WTC11 (cell line): Measurements from ENCODE around the gene PRLR. TPM values are rescaled to one million over a fixed set of nuclear protein-coding genes. Genes with fewer than 3 reads are reported as not detected.

Experiments
- ATAC-seq: fragments of 200-7000 bp; cut with Tn5 transposase; 2 replicates; pipeline ENCODE4 v1.10.0; 2021; ENCODE audit warnings: mild to moderate bottlenecking, moderate library complexity
- CTCF ChIA-PET: fragments of 300-600 bp; sonication (Branson Sonifier 250); formaldehyde crosslinking; loops from one replicate; lab custom pipeline; 2021; ENCODE audit warnings: antibody characterized with exemption; lab: Charles Lee
- POLR2A ChIA-PET: fragments of 350-600 bp; sonication (Branson Sonifier 250); formaldehyde crosslinking; loops from one replicate; lab custom pipeline; 2021; ENCODE audit warnings: antibody characterized with exemption; lab: Charles Lee
- DNase-seq: peaks from one replicate; pipeline ENCODE4 v3.0.0; 2021; ENCODE audit warnings: low spot score
- H3K27ac Mint-ChIP-seq: 2 replicates; pipeline ENCODE4 v1.8.0; 2021; ENCODE audit warnings: mixed read lengths
- H3K27me3 Mint-ChIP-seq: 2 replicates; pipeline ENCODE4 v1.8.0; 2021; ENCODE audit warnings: low read depth, mild to moderate bottlenecking, moderate library complexity, mixed read lengths
- H3K36me3 Mint-ChIP-seq: 2 replicates; pipeline ENCODE4 v1.8.0; 2021; ENCODE audit warnings: mixed read lengths
- H3K4me1 Mint-ChIP-seq: 2 replicates; pipeline ENCODE4 v1.8.0; 2022; ENCODE audit warnings: mixed read lengths
- H3K4me3 Mint-ChIP-seq: 2 replicates; pipeline ENCODE4 v1.8.0; 2021; ENCODE audit warnings: mild to moderate bottlenecking, moderate library complexity, mixed read lengths
- H3K9me3 Mint-ChIP-seq: 2 replicates; pipeline ENCODE4 v1.8.0; 2021; ENCODE audit warnings: mixed read lengths
- CREM ChIP-seq: sonication (generic); formaldehyde crosslinking; IDR thresholded peaks from 2 replicates; pipeline ENCODE4 v1.8.1; 2022; ENCODE audit warnings: mild to moderate bottlenecking, missing genetic modification reagents, moderate library complexity
- EMX1 ChIP-seq: fragments of 250-450 bp; sonication (Bioruptor Pico); IDR thresholded peaks from 2 replicates; pipeline ENCODE4 v1.8.0; 2021; ENCODE audit warnings: mild to moderate bottlenecking
- MYBL2 ChIP-seq: sonication (generic); formaldehyde crosslinking; IDR thresholded peaks from 2 replicates; pipeline ENCODE4 v1.8.1; 2023; ENCODE audit warnings: mild to moderate bottlenecking, moderate library complexity, missing genetic modification reagents
- NR3C1 ChIP-seq: sonication (generic); formaldehyde crosslinking; conservative IDR thresholded peaks from 2 replicates; pipeline ENCODE4 v1.8.1; 2023; ENCODE audit warnings: low read depth, mild to moderate bottlenecking, missing genetic modification reagents
- RELA ChIP-seq: sonication (generic); formaldehyde crosslinking; IDR thresholded peaks from 2 replicates; pipeline ENCODE4 v1.8.1; 2022; ENCODE audit warnings: missing genetic modification reagents, mild to moderate bottlenecking, borderline replicate concordance
- TEAD1 ChIP-seq: sonication (generic); formaldehyde crosslinking; IDR thresholded peaks from 2 replicates; pipeline ENCODE4 v1.8.0; 2022; ENCODE audit warnings: mild to moderate bottlenecking, missing genetic modification reagents
- TP53 ChIP-seq: sonication (generic); formaldehyde crosslinking; IDR thresholded peaks from 2 replicates; pipeline ENCODE4 v1.8.1; 2023; ENCODE audit warnings: mild to moderate bottlenecking, missing genetic modification reagents
- ZNF219 ChIP-seq: sonication (generic); formaldehyde crosslinking; IDR thresholded peaks from 2 replicates; pipeline ENCODE4 v1.8.0; 2023; ENCODE audit warnings: missing genetic modification reagents, mild to moderate bottlenecking, borderline replicate concordance
- ZNF232 ChIP-seq: sonication (generic); formaldehyde crosslinking; IDR thresholded peaks from 2 replicates; pipeline ENCODE4 v1.8.0; 2022; ENCODE audit warnings: mild to moderate bottlenecking, missing genetic modification reagents
- ZNF317 ChIP-seq: sonication (generic); formaldehyde crosslinking; IDR thresholded peaks from 2 replicates; pipeline ENCODE4 v1.8.1; 2023; ENCODE audit warnings: low read depth, mild to moderate bottlenecking, moderate library complexity, missing genetic modification reagents, borderline replicate concordance
- total RNA-seq: library from RNA; stranded (reverse); gene quantifications from 3 replicates; pipeline ENCODE4 v1.2.3, GENCODE V29; 2021
- TF ChIP-seq, protein P1 (sequence below): sonication (generic); formaldehyde crosslinking; IDR thresholded peaks from 2 replicates; pipeline ENCODE4 v1.8.1; 2023; ENCODE audit warnings: mild to moderate bottlenecking, missing genetic modification reagents
- TF ChIP-seq, protein P2 (sequence below): fragments of 250-450 bp; sonication (Bioruptor Pico); IDR thresholded peaks from 2 replicates; pipeline ENCODE4 v1.8.0; 2021; ENCODE audit warnings: mild to moderate bottlenecking
- TF ChIP-seq, protein P3 (sequence below): fragments of 250-450 bp; sonication (Bioruptor Pico); IDR thresholded peaks from 2 replicates; pipeline ENCODE4 v2.1.2; 2022; ENCODE audit warnings: mild to moderate bottlenecking, moderate library complexity
- TF ChIP-seq, protein P4 (sequence below): sonication (generic); formaldehyde crosslinking; IDR thresholded peaks from 2 replicates; pipeline ENCODE4 v1.8.1; 2022; ENCODE audit warnings: low read depth, missing genetic modification reagents, borderline replicate concordance
- TF ChIP-seq, protein P5 (sequence below): sonication (generic); formaldehyde crosslinking; conservative IDR thresholded peaks from 2 replicates; pipeline ENCODE4 v1.8.1; 2022; ENCODE audit warnings: mild to moderate bottlenecking, missing genetic modification reagents
- TF ChIP-seq, protein P6 (sequence below): sonication (generic); formaldehyde crosslinking; IDR thresholded peaks from 2 replicates; pipeline ENCODE4 v1.8.1; 2023; ENCODE audit warnings: mild to moderate bottlenecking, moderate library complexity, missing genetic modification reagents
- TF ChIP-seq, protein P7 (sequence below): sonication (generic); formaldehyde crosslinking; IDR thresholded peaks from 2 replicates; pipeline ENCODE4 v1.8.1; 2023; ENCODE audit warnings: mild to moderate bottlenecking, missing genetic modification reagents, borderline replicate concordance

The PRLR gene
- total RNA-seq, 1 experiment from 2014 or later = 3.2 TPM

DNA sequence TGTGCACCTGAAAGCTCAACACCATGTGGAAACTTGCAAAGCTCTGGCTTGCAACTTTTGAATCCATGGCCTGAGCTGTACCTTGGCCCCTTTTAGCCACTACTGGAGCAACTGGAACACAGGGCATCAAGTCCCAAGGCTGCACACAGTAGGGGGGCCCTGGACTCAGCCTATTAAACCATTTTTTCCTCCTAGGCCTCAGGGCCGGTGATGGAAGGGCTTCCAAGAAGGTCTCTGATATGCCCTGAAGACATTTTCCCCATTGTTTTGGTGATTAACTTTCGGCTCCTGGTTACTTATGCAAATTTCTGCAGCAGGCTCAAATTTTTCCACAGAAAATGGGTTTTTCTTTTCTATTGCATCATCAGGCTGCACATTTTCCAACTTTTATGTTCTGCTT is 22.7 kb upstream of the PRLR start:
- ChIA-PET POLR2A (no interaction called here), CTCF (no interaction called here)
- peaks cover 10% of the 10 kb centered on the region for H3K4me1 Mint-ChIP-seq
- H3K27me3 Mint-ChIP-seq = peaks cover 3% of the 10 kb centered on the region; the same call in 1 of the 2 replicates
- H3K9me3 Mint-ChIP-seq = peaks cover 70% of the 10 kb centered on the region
- H3K27ac Mint-ChIP-seq = no peak overlapping the region
- peaks cover 39% of the 10 kb centered on the region for H3K36me3 Mint-ChIP-seq
- ATAC-seq (no peak), DNase-seq (no peak)
- TF ChIP-seq, protein P1, sequence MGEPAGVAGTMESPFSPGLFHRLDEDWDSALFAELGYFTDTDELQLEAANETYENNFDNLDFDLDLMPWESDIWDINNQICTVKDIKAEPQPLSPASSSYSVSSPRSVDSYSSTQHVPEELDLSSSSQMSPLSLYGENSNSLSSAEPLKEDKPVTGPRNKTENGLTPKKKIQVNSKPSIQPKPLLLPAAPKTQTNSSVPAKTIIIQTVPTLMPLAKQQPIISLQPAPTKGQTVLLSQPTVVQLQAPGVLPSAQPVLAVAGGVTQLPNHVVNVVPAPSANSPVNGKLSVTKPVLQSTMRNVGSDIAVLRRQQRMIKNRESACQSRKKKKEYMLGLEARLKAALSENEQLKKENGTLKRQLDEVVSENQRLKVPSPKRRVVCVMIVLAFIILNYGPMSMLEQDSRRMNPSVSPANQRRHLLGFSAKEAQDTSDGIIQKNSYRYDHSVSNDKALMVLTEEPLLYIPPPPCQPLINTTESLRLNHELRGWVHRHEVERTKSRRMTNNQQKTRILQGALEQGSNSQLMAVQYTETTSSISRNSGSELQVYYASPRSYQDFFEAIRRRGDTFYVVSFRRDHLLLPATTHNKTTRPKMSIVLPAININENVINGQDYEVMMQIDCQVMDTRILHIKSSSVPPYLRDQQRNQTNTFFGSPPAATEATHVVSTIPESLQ = no peak
- TF ChIP-seq ZNF232 (CRISPR knock-in tag) = no peak
- TF ChIP-seq, protein P2, sequence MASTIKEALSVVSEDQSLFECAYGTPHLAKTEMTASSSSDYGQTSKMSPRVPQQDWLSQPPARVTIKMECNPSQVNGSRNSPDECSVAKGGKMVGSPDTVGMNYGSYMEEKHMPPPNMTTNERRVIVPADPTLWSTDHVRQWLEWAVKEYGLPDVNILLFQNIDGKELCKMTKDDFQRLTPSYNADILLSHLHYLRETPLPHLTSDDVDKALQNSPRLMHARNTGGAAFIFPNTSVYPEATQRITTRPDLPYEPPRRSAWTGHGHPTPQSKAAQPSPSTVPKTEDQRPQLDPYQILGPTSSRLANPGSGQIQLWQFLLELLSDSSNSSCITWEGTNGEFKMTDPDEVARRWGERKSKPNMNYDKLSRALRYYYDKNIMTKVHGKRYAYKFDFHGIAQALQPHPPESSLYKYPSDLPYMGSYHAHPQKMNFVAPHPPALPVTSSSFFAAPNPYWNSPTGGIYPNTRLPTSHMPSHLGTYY (CRISPR knock-in tag) = no peak
- no peak for TF ChIP-seq TEAD1 (CRISPR knock-in tag)
- TF ChIP-seq ZNF219 = no peak
- TF ChIP-seq, protein P3, sequence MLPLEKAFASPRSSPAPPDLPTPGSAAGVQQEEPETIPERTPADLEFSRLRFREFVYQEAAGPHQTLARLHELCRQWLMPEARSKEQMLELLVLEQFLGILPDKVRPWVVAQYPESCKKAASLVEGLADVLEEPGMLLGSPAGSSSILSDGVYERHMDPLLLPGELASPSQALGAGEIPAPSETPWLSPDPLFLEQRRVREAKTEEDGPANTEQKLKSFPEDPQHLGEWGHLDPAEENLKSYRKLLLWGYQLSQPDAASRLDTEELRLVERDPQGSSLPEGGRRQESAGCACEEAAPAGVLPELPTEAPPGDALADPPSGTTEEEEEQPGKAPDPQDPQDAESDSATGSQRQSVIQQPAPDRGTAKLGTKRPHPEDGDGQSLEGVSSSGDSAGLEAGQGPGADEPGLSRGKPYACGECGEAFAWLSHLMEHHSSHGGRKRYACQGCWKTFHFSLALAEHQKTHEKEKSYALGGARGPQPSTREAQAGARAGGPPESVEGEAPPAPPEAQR (CRISPR knock-in tag) = no peak
- H3K4me3 Mint-ChIP-seq = no peak overlapping the region

DNA sequence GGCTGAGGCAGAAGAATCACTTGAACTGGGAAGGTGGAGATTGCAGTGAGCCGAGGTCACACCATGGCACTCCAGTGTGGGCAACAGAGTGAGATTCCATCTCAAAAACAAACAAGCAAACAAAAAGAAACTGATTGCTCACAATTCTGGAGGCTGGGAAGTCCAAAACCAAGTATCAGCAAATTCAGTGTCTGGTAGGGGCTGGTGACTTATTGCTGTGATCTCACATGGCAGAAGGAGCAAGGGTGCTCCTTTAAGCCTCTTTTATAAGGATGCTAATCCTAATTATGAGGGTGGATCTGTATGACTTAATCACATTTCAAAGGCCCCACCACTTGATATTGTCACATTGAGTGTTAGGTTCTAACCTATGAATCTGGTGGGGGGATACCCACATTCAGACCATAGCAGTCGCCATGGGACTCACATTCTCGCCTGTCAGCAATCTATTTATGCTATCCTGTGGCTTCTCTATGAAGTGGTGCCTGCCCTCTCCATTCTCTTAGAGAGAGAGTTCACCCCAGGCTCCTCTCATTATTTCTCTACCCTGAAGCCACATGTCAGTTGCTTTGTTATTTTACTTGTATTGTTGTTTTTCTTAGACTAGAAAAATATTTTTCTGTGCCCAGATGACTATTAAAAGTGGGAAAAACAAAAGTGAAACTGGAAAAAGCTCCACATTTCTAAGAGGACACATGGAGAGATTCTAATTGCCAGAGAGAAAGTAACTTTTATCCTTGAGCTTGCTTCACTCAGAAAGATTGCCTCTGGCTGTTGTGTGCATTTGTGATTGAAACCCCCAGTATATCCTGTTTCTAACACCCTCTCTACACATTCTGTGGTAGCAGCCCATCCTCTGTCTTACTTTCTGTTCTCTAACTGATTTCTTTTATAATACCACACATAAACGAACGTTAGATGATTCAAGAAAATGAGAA is 18.8 kb upstream of the PRLR start:
- peaks cover 47% of the 10 kb centered on the region for H3K9me3 Mint-ChIP-seq
- H3K36me3 Mint-ChIP-seq = peaks cover 32% of the 10 kb centered on the region
- DNase-seq (no peak), ATAC-seq (no peak)
- no peaks in the 10 kb centered on the region for H3K27me3 Mint-ChIP-seq
- peaks cover 28% of the 10 kb centered on the region for H3K4me1 Mint-ChIP-seq
- H3K27ac Mint-ChIP-seq = no peak overlapping the region
- H3K4me3 Mint-ChIP-seq = no peak overlapping the region
- POLR2A ChIA-PET = no interaction called here
- CTCF ChIA-PET = interaction anchor here (0.7 kb wide), 1 partner anchor 9 kb away, joined by 4 read pairs; no protein-coding TSS in a partner anchor
- TF ChIP-seq, protein P4, sequence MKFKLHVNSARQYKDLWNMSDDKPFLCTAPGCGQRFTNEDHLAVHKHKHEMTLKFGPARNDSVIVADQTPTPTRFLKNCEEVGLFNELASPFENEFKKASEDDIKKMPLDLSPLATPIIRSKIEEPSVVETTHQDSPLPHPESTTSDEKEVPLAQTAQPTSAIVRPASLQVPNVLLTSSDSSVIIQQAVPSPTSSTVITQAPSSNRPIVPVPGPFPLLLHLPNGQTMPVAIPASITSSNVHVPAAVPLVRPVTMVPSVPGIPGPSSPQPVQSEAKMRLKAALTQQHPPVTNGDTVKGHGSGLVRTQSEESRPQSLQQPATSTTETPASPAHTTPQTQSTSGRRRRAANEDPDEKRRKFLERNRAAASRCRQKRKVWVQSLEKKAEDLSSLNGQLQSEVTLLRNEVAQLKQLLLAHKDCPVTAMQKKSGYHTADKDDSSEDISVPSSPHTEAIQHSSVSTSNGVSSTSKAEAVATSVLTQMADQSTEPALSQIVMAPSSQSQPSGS (CRISPR knock-in tag) = no peak
- TF ChIP-seq, protein P5, sequence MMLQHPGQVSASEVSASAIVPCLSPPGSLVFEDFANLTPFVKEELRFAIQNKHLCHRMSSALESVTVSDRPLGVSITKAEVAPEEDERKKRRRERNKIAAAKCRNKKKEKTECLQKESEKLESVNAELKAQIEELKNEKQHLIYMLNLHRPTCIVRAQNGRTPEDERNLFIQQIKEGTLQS (CRISPR knock-in tag) = no peak
- TF ChIP-seq, protein P6, sequence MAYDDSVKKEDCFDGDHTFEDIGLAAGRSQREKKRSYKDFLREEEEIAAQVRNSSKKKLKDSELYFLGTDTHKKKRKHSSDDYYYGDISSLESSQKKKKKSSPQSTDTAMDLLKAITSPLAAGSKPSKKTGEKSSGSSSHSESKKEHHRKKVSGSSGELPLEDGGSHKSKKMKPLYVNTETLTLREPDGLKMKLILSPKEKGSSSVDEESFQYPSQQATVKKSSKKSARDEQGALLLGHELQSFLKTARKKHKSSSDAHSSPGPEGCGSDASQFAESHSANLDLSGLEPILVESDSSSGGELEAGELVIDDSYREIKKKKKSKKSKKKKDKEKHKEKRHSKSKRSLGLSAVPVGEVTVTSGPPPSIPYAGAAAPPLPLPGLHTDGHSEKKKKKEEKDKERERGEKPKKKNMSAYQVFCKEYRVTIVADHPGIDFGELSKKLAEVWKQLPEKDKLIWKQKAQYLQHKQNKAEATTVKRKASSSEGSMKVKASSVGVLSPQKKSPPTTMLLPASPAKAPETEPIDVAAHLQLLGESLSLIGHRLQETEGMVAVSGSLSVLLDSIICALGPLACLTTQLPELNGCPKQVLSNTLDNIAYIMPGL (CRISPR knock-in tag) = no peak
- TF ChIP-seq TP53 (no peak), ZNF317 (CRISPR knock-in tag) (no peak), RELA (CRISPR knock-in tag) (no peak), NR3C1 (no peak), CREM (CRISPR knock-in tag) (no peak), MYBL2 (no peak), ZNF219 (no peak), EMX1 (no peak)
- TF ChIP-seq, protein P7, sequence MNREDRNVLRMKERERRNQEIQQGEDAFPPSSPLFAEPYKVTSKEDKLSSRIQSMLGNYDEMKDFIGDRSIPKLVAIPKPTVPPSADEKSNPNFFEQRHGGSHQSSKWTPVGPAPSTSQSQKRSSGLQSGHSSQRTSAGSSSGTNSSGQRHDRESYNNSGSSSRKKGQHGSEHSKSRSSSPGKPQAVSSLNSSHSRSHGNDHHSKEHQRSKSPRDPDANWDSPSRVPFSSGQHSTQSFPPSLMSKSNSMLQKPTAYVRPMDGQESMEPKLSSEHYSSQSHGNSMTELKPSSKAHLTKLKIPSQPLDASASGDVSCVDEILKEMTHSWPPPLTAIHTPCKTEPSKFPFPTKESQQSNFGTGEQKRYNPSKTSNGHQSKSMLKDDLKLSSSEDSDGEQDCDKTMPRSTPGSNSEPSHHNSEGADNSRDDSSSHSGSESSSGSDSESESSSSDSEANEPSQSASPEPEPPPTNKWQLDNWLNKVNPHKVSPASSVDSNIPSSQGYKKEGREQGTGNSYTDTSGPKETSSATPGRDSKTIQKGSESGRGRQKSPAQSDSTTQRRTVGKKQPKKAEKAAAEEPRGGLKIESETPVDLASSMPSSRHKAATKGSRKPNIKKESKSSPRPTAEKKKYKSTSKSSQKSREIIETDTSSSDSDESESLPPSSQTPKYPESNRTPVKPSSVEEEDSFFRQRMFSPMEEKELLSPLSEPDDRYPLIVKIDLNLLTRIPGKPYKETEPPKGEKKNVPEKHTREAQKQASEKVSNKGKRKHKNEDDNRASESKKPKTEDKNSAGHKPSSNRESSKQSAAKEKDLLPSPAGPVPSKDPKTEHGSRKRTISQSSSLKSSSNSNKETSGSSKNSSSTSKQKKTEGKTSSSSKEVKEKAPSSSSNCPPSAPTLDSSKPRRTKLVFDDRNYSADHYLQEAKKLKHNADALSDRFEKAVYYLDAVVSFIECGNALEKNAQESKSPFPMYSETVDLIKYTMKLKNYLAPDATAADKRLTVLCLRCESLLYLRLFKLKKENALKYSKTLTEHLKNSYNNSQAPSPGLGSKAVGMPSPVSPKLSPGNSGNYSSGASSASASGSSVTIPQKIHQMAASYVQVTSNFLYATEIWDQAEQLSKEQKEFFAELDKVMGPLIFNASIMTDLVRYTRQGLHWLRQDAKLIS = no peak
- TF ChIP-seq, protein P3 (CRISPR knock-in tag) = no peak
